ENCODE measurements around the gene ALDH3B1.

The ALDH3B1 gene

GRCh38 chr11:68057807-68058206, 47.7 kb downstream of the ALDH3B1 start:
- TF ChIP-seq ZNF121 (tag by site-specific recombination; IDR thresholded peaks at IDR 0.05) (peak; percentile 89), ZNF791 (tag by site-specific recombination; IDR thresholded peaks at IDR 0.05) (no peak)
- CTCF ChIA-PET, result no interaction called here
- POLR2A ChIA-PET, result no interaction called here
- Histone ChIP-seq H3K27ac (ENCODE audit: extremely low read depth, low read depth, low read length) (no peak overlapping the region), H3K4me3 (ENCODE audit: low read depth, low read length) (no peak overlapping the region), H3K9me3 (ENCODE audit: control insufficient read depth, insufficient read depth, low read depth, low read length) (no peaks in the 10 kb centered on the region), H3K4me1 (ENCODE audit: control insufficient read depth, insufficient read depth, low read length) (no peaks in the 10 kb centered on the region), H3K36me3 (ENCODE audit: control insufficient read depth in 2 of 2, insufficient read depth in 1 of 2, low read length in 2 of 2) (peaks cover 0 to 52% of the 10 kb centered on the region in 2 experiments; a peak in 2 of 3 replicates)

GRCh38 chr11:68061508-68061907, 51.4 kb downstream of the ALDH3B1 start:
- H3K4me1 ChIP-seq (ENCODE audit: control insufficient read depth, insufficient read depth, low read length), result no peaks in the 10 kb centered on the region
- peaks cover 4 to 75% of the 10 kb centered on the region in 2 experiments; a peak in 2 of 3 replicates for H3K36me3 ChIP-seq (ENCODE audit: control insufficient read depth in 2 of 2, insufficient read depth in 1 of 2, low read length in 2 of 2)
- ChIA-PET CTCF (interaction anchor here (1.3 kb wide), 1 partner anchor 148 kb away, joined by 4 read pairs; no protein-coding TSS in a partner anchor), POLR2A (no interaction called here)
- H3K9me3 ChIP-seq (ENCODE audit: control insufficient read depth, insufficient read depth, low read depth, low read length), result no peaks in the 10 kb centered on the region
- no peak overlapping the region for H3K27ac ChIP-seq (ENCODE audit: extremely low read depth, low read depth, low read length)
- TF ChIP-seq MEIS1 (CRISPR knock-in tag; IDR thresholded peaks at IDR 0.05; ENCODE audit: borderline replicate concordance) (no peak), TSHZ1 (tag by site-specific recombination; IDR thresholded peaks at IDR 0.05; ENCODE audit: borderline replicate concordance) (no peak), ZNF529 (tag by site-specific recombination; IDR thresholded peaks at IDR 0.05; ENCODE audit: insufficient replicate concordance) (no peak), ZNF549 (tag by site-specific recombination; IDR thresholded peaks at IDR 0.05) (no peak), ZNF580 (tag by site-specific recombination; IDR thresholded peaks at IDR 0.05) (no peak), GLIS2 (tag by site-specific recombination; IDR thresholded peaks at IDR 0.05) (no peak), ZNF394 (tag by site-specific recombination; IDR thresholded peaks at IDR 0.05; ENCODE audit: borderline replicate concordance) (no peak), ZNF664 (tag by site-specific recombination; IDR thresholded peaks at IDR 0.05) (no peak)
- TF ChIP-seq, protein P1, sequence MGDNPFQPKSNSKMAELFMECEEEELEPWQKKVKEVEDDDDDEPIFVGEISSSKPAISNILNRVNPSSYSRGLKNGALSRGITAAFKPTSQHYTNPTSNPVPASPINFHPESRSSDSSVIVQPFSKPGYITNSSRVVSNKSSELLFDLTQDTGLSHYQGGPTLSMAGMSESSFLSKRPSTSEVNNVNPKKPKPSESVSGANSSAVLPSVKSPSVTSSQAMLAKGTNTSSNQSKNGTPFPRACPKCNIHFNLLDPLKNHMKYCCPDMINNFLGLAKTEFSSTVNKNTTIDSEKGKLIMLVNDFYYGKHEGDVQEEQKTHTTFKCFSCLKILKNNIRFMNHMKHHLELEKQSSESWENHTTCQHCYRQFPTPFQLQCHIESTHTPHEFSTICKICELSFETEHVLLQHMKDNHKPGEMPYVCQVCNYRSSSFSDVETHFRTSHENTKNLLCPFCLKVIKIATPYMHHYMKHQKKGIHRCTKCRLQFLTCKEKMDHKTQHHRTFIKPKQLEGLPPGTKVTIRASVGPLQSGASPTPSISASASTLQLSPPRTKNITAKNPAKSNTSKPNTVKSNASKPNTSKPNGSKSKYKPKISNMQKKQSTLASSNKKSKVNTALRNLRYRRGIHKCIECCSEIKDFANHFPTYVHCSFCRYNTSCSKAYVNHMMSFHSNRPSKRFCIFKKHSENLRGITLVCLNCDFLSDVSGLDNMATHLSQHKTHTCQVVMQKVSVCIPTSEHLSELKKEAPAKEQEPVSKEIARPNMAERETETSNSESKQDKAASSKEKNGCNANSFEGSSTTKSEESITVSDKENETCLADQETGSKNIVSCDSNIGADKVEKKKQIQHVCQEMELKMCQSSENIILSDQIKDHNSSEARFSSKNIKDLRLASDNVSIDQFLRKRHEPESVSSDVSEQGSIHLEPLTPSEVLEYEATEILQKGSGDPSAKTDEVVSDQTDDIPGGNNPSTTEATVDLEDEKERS (tag by site-specific recombination; IDR thresholded peaks at IDR 0.05), result no peak
- no peak overlapping the region for H3K4me3 ChIP-seq (ENCODE audit: low read depth, low read length)

DNA sequence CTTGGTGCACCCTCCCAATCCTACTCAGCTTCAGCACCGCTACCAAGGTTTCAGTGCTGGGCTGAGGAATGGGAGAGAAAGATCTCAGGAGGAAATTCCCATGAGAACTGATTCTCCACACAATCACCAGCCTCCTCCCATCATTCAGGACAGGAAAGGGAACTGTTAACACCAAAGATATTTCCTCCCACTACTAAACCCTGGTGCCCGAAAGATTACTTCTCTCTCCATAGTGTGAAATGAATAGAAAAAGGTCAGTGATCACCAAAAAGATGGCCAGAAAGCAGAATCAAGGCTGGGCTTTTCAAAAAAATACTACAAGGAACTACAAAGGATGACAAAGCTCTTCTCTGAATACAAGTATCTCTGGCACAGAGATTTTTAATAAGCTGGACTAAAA, 54.8 kb downstream of the ALDH3B1 start:
- H3K9me3 ChIP-seq (ENCODE audit: control insufficient read depth, insufficient read depth, low read depth, low read length), result no peaks in the 10 kb centered on the region
- H3K4me3 ChIP-seq (ENCODE audit: low read depth, low read length), result no peak overlapping the region
- ChIA-PET CTCF (interaction anchor here (1.2 kb wide), 1 partner anchor 18 kb away, joined by 6 read pairs; no protein-coding TSS in a partner anchor), POLR2A (interaction anchor here (0.6 to 0.9 kb wide), 2 partner anchors 13 to 35 kb away, joined by 4 to 5 read pairs; no protein-coding TSS in a partner anchor)
- no peaks in the 10 kb centered on the region for H3K4me1 ChIP-seq (ENCODE audit: control insufficient read depth, insufficient read depth, low read length)
- peaks cover 4 to 92% of the 10 kb centered on the region in 2 experiments; a peak in 2 of 3 replicates for H3K36me3 ChIP-seq (ENCODE audit: control insufficient read depth in 2 of 2, insufficient read depth in 1 of 2, low read length in 2 of 2)
- no peak overlapping the region for H3K27ac ChIP-seq (ENCODE audit: extremely low read depth, low read depth, low read length)
- TF ChIP-seq ZNF548 (tag by site-specific recombination; IDR thresholded peaks at IDR 0.05) (no peak), ZNF169 (tag by site-specific recombination; IDR thresholded peaks at IDR 0.05) (no peak), INSM2 (tag by site-specific recombination; IDR thresholded peaks at IDR 0.05) (no peak), ZNF654 (tag by site-specific recombination; IDR thresholded peaks at IDR 0.05; ENCODE audit: low read depth) (no peak), ZXDB (tag by site-specific recombination; IDR thresholded peaks at IDR 0.05) (no peak), ZNF394 (tag by site-specific recombination; IDR thresholded peaks at IDR 0.05; ENCODE audit: borderline replicate concordance) (no peak), ZNF23 (tag by site-specific recombination; IDR thresholded peaks at IDR 0.05; ENCODE audit: borderline replicate concordance) (no peak), ZNF157 (tag by site-specific recombination; IDR thresholded peaks at IDR 0.05) (no peak), ZBTB1 (tag by site-specific recombination; IDR thresholded peaks at IDR 0.05) (no peak)
- TF ChIP-seq, protein P2, sequence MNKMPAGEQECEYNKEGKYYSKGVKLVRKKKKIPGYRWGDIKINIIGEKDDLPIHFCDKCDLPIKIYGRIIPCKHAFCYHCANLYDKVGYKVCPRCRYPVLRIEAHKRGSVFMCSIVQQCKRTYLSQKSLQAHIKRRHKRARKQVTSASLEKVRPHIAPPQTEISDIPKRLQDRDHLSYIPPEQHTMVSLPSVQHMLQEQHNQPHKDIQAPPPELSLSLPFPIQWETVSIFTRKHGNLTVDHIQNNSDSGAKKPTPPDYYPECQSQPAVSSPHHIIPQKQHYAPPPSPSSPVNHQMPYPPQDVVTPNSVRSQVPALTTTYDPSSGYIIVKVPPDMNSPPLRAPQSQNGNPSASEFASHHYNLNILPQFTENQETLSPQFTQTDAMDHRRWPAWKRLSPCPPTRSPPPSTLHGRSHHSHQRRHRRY (tag by site-specific recombination; IDR thresholded peaks at IDR 0.05), result no peak
- TF ChIP-seq, protein P3, sequence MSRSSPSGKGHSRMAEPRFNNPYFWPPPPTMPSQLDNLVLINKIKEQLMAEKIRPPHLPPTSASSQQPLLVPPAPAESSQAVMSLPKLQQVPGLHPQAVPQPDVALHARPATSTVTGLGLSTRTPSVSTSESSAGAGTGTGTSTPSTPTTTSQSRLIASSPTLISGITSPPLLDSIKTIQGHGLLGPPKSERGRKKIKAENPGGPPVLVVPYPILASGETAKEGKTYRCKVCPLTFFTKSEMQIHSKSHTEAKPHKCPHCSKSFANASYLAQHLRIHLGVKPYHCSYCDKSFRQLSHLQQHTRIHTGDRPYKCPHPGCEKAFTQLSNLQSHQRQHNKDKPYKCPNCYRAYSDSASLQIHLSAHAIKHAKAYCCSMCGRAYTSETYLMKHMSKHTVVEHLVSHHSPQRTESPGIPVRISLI (tag by site-specific recombination; IDR thresholded peaks at IDR 0.05), result no peak
